ENCODE data around the gene CHRDL2.

DNA sequence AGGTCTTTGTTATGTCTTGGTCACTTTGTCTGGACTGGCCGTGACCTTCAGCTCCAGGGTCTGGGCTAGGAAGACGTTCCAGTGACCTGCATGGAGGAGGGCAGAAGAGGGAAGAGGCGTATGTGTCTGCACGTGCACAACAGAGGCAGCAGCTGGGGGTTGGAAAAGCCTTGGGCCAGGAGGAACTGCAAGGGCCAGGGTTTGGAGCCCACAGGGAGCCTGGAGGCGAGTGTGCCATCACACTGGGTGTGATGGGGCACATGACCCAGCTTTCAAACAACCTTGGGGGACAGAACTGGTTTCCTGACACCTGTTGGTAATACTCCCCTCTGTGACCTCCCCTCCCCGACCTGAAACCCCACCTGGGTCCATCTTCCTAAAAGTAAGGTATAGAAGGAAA is 34.7 kb downstream of the CHRDL2 start:
- TF ChIP-seq ZC3H11A (IDR thresholded peaks at IDR 0.05) (no peak), MAFK (IDR thresholded peaks at IDR 0.05; ENCODE audit: partially characterized antibody) (no peak), NR3C1 (IDR thresholded peaks at IDR 0.05) (no peak)
- TF ChIP-seq, protein P1, sequence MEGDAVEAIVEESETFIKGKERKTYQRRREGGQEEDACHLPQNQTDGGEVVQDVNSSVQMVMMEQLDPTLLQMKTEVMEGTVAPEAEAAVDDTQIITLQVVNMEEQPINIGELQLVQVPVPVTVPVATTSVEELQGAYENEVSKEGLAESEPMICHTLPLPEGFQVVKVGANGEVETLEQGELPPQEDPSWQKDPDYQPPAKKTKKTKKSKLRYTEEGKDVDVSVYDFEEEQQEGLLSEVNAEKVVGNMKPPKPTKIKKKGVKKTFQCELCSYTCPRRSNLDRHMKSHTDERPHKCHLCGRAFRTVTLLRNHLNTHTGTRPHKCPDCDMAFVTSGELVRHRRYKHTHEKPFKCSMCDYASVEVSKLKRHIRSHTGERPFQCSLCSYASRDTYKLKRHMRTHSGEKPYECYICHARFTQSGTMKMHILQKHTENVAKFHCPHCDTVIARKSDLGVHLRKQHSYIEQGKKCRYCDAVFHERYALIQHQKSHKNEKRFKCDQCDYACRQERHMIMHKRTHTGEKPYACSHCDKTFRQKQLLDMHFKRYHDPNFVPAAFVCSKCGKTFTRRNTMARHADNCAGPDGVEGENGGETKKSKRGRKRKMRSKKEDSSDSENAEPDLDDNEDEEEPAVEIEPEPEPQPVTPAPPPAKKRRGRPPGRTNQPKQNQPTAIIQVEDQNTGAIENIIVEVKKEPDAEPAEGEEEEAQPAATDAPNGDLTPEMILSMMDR (IDR thresholded peaks at IDR 0.05) = no peak
- TF ChIP-seq, protein P2, sequence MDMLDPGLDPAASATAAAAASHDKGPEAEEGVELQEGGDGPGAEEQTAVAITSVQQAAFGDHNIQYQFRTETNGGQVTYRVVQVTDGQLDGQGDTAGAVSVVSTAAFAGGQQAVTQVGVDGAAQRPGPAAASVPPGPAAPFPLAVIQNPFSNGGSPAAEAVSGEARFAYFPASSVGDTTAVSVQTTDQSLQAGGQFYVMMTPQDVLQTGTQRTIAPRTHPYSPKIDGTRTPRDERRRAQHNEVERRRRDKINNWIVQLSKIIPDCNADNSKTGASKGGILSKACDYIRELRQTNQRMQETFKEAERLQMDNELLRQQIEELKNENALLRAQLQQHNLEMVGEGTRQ (IDR thresholded peaks at IDR 0.05) = peak; percentile 14; the same call in 1 of the 2 replicates
- TF ChIP-seq, protein P3, sequence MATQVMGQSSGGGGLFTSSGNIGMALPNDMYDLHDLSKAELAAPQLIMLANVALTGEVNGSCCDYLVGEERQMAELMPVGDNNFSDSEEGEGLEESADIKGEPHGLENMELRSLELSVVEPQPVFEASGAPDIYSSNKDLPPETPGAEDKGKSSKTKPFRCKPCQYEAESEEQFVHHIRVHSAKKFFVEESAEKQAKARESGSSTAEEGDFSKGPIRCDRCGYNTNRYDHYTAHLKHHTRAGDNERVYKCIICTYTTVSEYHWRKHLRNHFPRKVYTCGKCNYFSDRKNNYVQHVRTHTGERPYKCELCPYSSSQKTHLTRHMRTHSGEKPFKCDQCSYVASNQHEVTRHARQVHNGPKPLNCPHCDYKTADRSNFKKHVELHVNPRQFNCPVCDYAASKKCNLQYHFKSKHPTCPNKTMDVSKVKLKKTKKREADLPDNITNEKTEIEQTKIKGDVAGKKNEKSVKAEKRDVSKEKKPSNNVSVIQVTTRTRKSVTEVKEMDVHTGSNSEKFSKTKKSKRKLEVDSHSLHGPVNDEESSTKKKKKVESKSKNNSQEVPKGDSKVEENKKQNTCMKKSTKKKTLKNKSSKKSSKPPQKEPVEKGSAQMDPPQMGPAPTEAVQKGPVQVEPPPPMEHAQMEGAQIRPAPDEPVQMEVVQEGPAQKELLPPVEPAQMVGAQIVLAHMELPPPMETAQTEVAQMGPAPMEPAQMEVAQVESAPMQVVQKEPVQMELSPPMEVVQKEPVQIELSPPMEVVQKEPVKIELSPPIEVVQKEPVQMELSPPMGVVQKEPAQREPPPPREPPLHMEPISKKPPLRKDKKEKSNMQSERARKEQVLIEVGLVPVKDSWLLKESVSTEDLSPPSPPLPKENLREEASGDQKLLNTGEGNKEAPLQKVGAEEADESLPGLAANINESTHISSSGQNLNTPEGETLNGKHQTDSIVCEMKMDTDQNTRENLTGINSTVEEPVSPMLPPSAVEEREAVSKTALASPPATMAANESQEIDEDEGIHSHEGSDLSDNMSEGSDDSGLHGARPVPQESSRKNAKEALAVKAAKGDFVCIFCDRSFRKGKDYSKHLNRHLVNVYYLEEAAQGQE (IDR thresholded peaks at IDR 0.05) = no peak

Measured in A549 (cell line).